Measurements from ENCODE around the gene CDT1.
A peak's percentile ranks its signal among the peaks of the same experiment; 100 is the strongest.

The CDT1 gene

DNA sequence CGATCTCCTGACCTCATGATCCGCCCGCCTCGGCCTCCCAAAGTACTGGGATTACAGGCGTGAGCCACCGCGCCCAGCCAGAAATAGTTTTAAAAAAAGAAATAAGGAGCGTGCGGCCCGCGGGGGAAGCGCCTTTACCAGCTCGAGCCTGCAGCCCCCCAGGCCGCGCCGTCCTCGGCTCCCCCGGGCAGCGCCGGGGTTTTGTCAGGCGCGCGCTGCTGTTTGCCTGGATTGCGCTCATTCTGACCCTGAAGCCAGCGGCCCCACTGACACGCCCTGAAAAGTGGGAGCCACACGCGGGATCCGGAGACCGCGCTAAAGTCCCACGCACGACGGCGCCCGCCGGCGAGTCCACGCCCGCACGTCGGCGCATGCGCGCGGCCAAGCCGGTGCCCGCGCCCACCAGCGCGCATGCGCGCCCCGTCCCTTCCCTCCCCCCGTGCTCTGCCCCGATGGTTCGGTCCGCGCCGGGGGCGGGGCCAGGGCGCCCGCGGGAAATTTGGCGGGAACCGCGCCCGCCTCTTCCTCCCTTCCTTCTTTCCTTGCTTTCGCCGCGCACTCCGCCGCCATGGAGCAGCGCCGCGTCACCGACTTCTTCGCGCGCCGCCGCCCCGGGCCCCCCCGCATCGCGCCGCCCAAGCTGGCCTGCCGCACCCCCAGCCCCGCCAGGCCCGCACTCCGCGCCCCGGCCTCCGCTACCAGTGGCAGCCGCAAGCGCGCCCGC lies at the start of gene CDT1:
Gene CDT1, plus strand, starts transcription at position 526 of the 724 bp plus-strand sequence. Its CDS starts 43 bp downstream, at position 569.
- DNase-seq: peak; percentile 78

DNA sequence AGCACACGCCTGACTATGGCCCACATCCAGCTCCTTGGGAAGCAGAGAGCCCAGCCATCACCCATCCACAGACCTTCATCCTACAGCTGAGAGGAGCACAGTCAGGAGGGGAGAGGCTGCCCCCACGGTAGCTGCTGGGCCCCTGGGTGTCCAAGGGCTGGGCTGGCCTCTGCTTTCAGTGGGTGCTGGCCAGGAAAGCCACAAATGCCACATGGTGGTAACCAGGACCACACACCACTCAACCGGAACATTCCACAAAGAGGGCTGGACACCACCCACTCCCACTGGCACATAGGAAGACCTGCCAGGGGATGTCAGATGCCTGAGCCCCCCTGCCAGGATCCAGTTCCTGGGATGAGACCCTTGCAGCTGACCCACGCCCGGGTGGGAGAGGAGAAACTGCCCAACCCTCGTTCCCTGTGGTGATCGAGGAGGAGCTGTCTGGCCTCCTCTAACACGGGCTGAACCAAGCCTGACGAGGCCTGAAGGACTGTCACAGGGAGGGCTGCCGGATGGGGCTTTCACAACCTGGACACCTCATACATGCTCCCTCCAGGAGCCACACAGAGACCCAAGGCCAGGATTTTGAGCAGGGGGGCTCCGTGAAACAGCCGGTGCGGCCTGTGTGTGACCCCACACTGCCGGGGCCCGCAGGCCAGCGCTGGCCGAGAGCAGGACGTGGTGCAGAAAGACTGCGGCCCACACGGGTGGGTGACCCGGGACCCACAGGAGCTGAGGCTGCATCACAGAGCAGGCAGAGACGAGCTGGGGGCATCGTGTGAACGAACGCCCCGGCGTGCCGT lies 49.3 kb upstream of the CDT1 start:
- no peak for DNase-seq

DNA sequence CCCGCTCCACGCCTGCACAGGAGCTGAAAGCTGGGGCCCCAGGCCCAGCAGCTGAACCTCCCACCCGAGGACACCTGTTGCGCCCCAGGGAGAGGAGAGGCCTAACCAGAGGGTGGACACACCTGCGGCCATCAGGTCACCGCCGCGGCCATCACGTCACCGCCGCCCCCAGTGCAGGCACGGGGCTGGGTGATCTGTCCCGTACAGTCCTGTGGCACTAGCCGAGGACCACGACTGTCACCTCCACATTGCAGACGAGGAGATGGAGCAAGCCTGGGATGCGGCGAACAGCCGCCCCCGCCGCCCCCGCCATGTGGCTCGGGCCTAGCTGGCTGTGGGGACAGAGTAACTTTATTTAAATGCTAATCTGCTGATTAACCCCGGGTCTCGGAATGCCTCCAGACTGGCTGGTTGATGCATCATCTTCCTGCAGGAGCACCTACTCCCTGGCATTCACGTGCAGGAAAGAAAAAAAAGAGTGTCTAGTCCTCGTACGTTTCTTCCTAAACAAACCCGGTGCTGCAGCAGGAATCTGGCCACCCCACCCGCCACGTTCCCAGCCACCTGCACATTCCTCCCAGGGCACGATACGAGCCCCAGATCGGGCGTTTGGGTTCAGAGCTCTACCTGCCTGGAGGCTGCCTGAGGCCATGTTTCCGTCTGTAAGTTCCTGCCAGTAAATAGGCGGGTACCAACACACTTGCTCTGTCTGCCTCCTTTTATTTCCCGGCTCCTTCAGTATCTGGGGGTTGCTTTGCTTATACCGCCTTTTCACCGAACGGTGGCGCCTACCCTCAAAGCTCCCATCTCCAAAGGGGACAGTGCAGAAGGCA lies 48.5 kb upstream of the CDT1 start:
- DNase-seq: peak; percentile 66

DNA sequence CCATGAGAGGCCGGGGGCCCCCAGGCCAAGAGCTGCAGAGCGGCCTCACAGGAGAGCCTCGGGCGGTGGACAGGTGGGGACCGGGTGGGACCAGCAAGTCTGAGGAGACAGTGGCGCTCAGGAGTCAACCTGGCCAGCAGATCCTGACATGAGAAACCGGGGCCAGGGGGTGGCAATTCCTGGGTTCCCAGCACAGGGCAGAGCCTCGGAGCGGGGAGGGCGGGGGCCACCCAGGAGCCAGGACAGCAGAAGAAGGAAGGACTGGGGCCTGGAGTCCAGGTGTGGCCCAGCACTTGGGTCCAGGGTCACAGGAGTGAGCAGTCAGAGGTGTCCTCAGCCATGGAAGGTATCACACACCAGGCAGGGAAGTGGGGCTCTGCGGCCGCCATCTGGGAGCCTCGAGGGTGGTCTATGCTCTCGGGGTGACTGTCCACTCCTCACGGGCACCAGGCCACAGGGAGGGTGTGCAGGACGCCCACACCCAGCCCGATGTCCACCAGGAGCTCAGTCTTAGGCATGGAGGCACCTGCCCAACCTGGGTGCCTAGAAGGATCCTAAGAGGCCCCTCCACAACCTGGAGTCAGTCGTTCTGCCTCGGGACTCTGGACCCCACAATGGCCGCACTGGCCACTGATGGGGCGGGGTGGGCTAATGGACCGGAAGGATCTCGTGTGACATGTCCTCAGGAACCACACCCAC lies 47.7 kb upstream of the CDT1 start:
- no peak for DNase-seq

DNA sequence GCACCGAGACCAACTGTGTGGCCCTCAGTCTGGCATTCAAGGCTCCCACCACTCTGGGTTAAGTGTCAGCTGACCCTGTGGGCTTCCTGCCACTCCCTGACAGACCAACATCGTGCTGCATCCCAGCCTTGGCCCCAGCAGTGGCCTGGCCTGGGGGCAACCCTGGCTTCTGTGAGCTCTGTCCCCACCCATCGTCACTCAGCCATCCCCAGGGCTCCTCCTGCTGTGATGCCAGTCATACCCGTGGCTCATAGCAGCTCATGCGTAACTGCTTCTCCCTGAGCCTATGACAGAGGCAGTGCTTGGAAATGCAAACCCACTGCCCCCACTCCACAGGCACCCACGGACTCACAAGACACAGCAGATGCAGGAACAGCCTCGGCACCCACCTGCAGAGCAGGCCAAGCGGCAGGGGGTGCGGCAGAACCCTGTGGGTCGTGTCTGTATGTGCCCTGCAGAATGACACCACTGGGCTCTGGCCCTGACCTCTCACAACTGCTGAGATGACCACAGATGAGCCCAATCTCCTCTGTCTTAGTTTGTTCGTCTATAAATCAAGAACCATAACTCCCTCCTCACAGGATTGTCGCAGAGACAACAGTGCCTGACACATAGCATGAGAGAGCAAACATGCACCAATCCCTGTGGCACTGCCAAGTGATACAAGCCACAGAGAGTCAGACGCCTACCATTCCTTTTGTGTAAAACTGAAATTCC lies 45.2 kb upstream of the CDT1 start:
- no peak for DNase-seq

DNA sequence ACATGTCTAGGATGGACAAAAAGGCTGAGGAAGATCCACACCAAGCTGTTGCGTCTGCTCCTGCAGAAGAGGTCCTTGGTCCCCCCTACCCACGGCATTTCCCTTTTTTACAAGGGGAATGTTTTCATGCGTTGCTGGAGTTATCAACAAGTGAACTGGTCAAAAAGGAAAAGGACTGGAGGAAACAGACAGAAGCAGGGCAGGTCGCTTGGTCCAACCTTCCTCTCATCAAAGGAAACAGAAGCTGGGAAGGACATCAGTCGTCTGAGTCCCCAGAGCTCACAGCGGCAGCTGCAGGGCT lies 44.7 kb upstream of the CDT1 start:
- DNase-seq: no peak

DNA sequence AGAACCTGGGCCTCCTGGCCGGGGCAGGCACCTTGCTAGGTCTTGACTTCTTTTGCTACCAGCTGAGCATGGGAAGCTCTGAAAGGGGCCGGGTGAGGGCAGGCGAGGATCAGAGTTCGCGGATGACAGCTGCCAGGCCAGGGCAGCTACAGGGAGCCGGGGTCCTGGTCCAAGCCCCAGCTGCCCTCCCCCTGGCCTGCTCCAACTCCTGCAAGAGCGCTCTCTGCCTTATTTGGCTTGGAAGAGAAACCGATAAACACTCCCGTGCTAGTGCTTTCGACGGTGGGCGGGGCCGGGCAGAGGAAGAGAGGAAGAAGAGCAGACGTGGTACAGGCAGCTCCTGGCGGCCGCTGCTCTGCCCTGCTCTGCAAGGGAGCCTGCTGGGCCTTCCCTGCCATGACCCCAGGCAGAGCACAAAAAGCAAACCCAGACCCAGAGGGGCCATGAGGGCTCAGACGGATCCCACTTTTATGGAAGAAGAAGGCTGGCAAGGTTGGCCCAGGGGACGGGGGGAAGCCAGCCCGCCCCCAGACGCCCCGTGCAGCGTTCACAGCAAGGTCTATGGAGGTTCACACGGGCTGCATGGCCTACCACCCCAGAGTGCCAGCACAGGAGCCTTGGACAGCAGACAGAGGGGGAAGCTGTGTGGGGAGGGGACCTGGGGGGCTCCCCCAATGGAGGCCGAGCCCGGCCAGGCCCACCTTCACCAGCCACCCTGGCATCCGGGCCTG lies 44.2 kb upstream of the CDT1 start:
- DNase-seq: no peak

DNA sequence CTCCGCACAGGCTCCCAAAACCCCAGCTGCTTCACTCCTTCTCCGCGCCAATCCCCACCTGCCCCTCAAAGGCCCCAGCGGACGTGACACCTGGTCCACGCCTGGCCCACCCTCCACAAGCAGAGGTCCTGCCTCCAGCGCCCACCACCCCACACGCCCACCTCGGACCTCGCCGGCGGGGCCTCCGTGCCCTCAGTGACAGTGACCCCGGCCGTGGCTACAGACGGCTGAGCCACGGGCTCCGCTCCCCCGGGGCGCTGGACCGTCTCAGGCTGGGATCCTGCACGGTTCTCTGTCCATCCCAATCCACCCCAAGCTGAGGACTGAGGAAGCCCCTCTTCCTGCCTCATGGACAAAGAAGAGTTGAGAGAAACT lies 43.6 kb upstream of the CDT1 start:
- no peak for DNase-seq

DNA sequence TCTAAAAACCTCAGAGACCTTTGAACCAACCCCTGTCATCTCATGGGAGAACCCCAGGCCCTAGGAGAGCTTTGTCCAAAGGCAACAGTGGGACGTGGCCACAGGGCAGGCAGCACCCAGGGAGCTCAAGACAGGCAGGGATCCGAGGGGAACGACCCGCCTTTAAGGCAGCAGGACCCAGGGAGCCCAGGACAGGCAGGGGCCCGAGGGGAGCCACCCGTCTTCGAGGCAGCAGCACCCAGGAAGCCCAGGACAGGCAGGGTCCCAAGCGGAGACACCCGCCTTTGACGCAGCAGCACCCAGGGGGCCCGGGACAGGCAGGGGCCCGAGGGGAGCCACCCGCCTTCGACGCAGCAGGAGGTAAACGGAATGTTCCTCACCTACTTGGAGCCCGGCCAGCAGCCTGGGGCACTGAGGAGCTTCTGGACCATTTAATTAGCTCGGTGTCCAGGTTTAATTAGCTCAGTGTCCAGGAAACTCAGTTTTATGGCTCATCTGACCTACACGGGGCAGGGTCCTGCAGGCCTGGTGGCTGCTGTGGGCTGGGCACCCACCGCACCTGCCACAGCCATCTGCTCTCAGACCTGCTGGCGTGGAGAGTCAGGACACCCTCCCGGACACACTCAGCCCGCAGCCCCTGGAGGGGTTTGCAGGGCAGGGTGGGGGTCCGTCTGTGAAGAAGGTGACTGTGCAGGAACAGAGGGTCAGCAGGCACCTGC lies 43.0 kb upstream of the CDT1 start:
- no peak for DNase-seq

DNA sequence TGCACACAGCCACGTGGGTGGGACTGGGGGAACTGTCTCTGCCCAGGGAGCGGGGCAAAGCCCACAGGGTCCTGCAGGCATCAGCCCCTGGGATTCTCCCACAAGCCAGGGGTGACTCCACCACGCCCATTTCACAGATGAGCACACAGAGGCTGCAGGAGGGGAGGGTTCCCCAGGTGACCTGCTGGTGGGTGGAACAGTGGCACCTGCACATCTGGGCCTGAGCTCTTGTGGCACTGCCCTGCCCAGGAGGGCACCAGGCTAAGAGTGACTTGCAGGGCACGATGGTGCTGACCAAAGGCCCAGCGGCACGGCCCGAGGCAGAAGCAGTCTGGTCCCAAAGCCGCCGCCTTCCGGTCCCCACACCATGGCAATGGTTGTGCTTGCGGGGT lies 42.5 kb upstream of the CDT1 start:
- DNase-seq: no peak

DNA sequence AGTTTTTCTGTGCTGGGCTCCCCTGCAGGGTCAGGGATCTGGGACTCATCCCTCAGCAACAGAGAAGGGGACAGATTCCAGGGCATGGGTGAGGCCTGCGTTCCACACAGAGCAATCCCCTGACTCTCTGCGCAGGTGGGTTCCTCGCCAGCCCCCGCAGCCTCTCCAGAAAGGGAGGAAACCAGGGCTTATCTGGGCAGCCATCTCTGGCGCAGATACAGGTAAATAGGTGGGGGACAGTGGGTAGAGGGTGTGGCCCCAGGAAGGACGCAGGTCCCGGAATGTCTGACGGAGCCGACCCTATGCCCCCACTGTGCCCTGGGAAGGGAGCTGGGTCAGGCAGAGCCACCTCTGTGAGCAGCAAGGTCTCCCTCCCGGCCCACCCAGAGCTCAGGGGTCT lies 41.8 kb upstream of the CDT1 start:
- DNase-seq: no peak

DNA sequence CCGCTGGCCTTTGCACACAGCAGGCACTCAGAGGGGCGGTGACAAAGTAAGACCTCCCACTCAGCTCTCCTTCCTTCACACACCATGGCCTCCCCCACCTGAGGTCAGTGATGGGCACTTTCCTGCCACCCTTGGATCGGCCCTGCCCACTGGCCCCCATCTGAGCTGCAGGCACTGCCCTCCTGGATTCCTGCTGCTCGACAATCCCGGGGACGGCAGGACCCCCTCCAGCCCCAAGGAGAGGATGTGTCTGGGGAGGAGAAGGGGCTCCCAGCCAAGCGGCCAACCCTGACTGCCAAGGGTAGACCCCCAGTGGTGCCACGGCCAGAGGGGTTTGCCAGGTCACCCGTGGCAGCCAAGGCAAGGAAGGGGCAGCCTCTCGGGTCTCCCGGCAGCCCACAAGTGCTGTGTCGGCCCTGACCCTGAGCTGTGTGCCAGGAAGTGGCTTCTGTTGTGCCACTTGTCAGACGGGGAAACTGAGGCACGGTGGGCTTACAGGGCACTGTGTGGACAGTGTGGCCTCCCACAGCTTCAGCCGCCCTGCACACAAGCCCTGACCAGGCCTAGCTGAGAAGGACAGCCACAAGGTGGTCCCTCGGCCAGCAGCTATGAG lies 41.2 kb upstream of the CDT1 start:
- no peak for DNase-seq

DNA sequence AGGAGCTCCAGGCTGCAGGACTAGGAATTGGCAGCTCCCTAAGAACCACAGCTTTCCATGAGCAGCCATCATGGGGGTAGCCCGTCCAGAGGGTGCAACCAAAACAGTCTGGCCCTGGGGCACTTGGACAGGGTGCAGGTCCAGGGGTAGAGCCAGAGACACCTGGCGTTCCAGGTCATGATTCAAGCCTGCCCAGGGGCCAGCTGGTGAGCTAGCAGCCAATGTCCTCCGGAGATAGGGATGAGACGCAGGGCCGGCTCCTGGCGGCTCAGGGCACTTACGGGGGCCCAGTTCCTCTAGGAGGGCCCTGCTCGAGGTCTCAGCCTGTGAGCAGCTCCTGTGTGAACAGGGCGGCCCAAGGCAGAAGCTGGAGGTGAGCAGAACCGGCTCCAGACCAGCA lies 40.6 kb upstream of the CDT1 start:
- DNase-seq: no peak

DNA sequence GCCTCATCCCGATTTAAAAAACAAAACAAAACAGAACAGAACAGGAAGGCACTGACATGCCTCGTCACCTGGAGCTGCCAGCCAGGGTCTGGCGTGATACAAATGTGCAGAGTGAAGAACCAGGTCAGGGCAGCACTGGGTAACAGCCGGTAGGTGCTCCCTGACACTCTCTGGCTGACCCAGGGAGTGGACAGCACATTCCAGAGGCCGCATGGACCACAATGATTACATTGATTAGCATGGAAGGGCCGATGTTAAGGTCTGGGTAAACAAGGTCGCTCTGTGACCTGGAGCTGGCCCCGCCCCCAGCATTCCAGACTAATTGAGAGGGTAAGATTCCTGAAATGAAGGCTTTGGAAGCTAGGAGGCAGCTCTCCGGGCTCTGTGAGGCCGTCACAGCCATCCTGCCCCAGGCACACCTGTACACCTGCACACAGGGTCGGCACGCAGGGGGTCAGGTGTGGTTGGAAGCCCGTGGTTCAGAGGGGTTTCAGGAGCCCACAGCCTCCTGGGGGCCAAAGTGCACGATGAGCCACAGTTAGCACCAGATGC lies 40.0 kb upstream of the CDT1 start:
- no peak for DNase-seq

DNA sequence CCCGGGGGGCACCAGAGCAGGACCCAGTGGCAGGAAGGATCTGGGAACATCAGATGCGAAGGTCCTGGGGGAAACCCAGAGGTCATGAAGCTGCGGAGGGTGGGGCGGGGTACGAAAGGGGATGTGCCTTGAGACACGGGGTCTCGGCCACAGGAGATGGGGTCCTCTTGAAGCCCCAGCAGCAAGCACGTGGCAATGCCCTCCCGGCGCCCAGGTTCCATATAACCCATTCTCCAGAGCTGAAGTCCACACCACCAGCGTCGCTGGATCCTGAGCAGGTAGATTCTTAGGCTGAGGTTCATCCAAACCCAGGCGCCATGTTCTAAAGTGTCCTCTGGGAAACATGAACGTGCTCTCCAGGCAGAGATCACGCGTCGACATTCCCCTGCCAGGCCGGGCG lies 39.5 kb upstream of the CDT1 start:
- DNase-seq: no peak

DNA sequence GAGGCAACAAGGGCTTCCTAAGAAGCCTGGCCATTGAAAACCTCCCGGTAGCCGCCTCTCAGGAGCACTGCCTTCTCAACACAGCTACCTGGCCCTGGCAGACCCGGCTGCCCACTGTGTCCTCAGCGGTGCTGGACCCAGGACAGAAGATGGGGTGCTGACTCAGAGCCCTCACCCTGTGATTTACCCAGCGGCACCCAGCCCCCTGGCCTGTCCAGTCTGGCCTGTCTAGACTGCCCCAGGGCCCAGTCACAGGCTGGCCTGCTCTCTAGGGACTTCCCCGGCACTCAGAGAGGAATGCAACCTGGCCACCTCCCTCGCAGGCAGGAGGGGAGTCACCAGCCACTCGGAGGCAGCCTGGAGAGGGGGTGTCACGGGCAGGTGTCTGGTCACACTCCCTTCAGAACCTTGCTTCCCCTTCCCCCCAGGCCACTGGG lies 38.7 kb upstream of the CDT1 start:
- DNase-seq: peak; percentile 69

DNA sequence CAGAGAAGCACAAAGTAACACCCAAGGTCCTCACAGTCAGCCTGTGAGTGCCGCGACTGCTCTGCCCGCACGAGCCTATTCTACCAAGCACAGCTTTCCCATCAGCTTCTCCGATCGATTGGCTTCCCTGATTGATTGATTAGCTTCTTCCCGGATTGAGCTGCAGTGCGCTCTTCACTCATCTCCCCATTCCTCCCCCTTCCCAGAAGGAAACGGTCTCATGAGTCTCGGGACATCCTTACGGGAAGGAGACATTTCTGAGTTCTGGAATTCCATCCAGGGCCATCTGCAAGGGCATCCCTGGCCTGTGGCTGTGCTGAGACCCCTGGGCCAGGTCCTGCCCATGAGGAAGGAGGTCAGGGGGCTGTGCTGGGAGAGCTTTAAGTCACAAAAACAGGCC lies 36.6 kb upstream of the CDT1 start:
- DNase-seq: no peak

DNA sequence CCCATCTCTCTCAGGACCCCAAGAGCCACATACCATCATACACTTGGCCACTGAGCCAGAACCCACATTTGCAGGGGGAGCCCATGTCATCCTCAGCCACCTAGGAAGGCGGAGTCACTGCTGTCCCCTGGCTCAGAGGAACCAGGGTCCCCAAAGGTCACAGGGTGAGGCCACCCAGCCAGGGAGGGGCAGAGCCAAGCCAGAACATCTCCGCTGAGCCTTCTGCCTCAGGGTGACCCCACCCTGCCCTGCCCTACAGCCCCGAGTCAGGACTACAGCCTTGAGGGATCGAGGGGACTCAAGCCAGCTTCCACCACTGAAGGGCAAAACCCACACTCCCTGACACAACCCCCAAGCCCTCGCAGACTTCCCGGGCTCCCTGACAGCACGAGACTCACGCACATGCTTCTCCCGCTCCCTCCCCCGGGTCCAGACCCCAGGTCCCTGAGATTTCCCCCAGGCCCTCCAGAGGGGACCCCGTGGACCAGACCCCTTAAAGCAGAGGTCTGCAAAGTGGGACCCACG lies 36.0 kb upstream of the CDT1 start:
- no peak for DNase-seq

DNA sequence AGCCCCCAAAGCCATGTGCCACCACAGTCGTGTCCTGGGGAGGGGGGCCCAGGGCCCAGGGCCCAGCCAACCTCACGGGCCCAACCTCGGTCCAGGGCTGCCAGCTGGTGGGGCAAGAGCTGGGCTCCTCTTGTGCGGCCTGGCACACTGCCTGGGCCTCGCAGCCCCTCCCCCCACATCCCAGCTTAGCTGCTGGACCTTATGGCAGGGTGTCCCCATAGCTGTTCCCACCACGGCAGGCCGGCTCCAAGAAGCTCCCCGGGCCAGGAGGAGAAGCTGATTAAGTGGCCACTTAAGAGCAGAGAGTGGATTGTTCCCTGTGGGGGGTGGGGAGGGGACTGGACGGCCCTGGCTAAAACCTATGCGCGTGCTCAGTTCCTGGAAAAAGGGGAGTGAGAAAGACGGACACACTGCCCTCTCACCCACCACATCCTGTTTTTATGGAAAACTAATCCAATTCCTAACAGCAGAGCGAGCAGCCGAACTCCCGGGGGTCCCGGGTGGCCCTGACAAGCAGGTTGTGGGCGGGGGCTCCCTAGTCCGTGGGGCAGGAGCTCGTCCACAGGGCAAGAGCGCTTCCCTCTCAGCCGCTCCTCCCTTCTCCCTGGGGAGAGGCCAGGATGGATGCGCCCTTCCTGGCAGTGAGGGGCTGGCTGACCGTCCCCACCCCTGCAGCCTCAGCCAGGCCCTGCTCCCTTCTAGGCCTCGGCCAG lies 35.4 kb upstream of the CDT1 start:
- DNase-seq: no peak
